ENCODE measurements around the gene PRPF8. TPM values are rescaled to one million over a fixed set of nuclear protein-coding genes. Genes with fewer than 3 reads are reported as not detected.

The PRPF8 gene
- total and polyA plus RNA-seq, 2 of the 13 experiments (the other 11 are each of a cell fraction or from before 2014, with no cell fraction given): 112 to 179 TPM

GRCh38 chr17:1684378-1685189 lies at the start of gene PRPF8 (continued):
- TF ChIP-seq STAT6 (CRISPR knock-in tag; IDR thresholded peaks at IDR 0.05; ENCODE audit: borderline replicate concordance): no peak
- TF ChIP-seq DMTF1 (CRISPR knock-in tag; IDR thresholded peaks at IDR 0.05): no peak
- no peak for TF ChIP-seq ZFP62 (CRISPR knock-in tag; IDR thresholded peaks at IDR 0.05)
- TF ChIP-seq TFAP4 (IDR thresholded peaks at IDR 0.05; ENCODE audit: borderline replicate concordance, low read depth): peak; percentile 15; the same call in 1 of the 2 replicates
- peak; percentile 85; the same call in 1 of the 2 replicates for TF ChIP-seq ZFP91 (CRISPR knock-in tag; IDR thresholded peaks at IDR 0.05; ENCODE audit: borderline replicate concordance)
- TF ChIP-seq ZNF101 (CRISPR knock-in tag; IDR thresholded peaks at IDR 0.05; ENCODE audit: borderline replicate concordance, low read depth): no peak
- TF ChIP-seq HNRNPH1 (optimal IDR thresholded peaks at IDR 0.05; ENCODE audit: low read depth, low read length): no peak
- TF ChIP-seq ZBTB14 (CRISPR knock-in tag; IDR thresholded peaks at IDR 0.05): peak; percentile 69
- TF ChIP-seq BHLHE40 (IDR thresholded peaks at IDR 0.05; ENCODE audit: low read length): 0 out of 2 replicates have a peak, but pooled peaks have one; percentile 18
- TF ChIP-seq ZNF44 (CRISPR knock-in tag; IDR thresholded peaks at IDR 0.05): no peak
- TF ChIP-seq GLMP (CRISPR knock-in tag; IDR thresholded peaks at IDR 0.05; ENCODE audit: borderline replicate concordance): no peak
- peak; percentile 38 for TF ChIP-seq FOSL2 (CRISPR knock-in tag; IDR thresholded peaks at IDR 0.05)
- peak; percentile 11 for TF ChIP-seq JARID2 (CRISPR knock-in tag; IDR thresholded peaks at IDR 0.05; ENCODE audit: insufficient replicate concordance)
- TF ChIP-seq ZNF678 (CRISPR knock-in tag; IDR thresholded peaks at IDR 0.05): no peak
- no peak for TF ChIP-seq SP1 (IDR thresholded peaks at IDR 0.05)
- TF ChIP-seq SP1 (CRISPR knock-in tag; IDR thresholded peaks at IDR 0.05): peak; percentile 81
- peak; percentile 90; the same call in 1 of the 2 replicates for TF ChIP-seq SIN3A (IDR thresholded peaks at IDR 0.05; ENCODE audit: borderline replicate concordance, low read depth, low read length)
- no peak for TF ChIP-seq STAT5B (CRISPR knock-in tag; IDR thresholded peaks at IDR 0.05)
- no peak for TF ChIP-seq ZNF282 (IDR thresholded peaks at IDR 0.05; ENCODE audit: partially characterized antibody)
